Smooth muscle cell (in vitro differentiated cells): ENCODE results near the gene RAB28. TPM values are rescaled to one million over a fixed set of nuclear protein-coding genes. Genes with fewer than 3 reads are reported as not detected.

Source experiments
- DNase-seq: peaks from one replicate; lab custom pipeline; 2025; ENCODE audit not compliant: unreplicated experiment; lab: John Stamatoyannopoulos, UW
- H2AFZ ChIP-seq: fragments of 200-600 bp; sonication (generic); 2 replicates; pipeline ENCODE4 v1.6.0; 2016; ENCODE audit warnings: antibody characterized with exemption, low read depth, mild to moderate bottlenecking
- H3F3A ChIP-seq: fragments of 200-600 bp; sonication (generic); 2 replicates; pipeline ENCODE4 v1.6.0; 2017; ENCODE audit warnings: antibody characterized with exemption, low read depth
- H3K27ac ChIP-seq: fragments of 200-600 bp; sonication (generic); 2 replicates; pipeline ENCODE4 v1.5.1; 2016; ENCODE audit warnings: low read depth, mild to moderate bottlenecking
- H3K27me3 ChIP-seq: fragments of 200-600 bp; sonication (generic); 2 replicates; pipeline ENCODE4 v1.6.1; 2016; ENCODE audit warnings: low read depth, mild to moderate bottlenecking
- H3K36me3 ChIP-seq: fragments of 200-600 bp; sonication (generic); 2 replicates; pipeline ENCODE4 v1.5.1; 2016; ENCODE audit warnings: low read depth
- H3K4me1 ChIP-seq: fragments of 200-600 bp; sonication (generic); 2 replicates; pipeline ENCODE4 v1.5.1; 2016; ENCODE audit warnings: low read depth
- H3K4me2 ChIP-seq: fragments of 200-600 bp; sonication (generic); 2 replicates; pipeline ENCODE4 v1.6.0; 2016; ENCODE audit warnings: mild to moderate bottlenecking
- H3K4me3 ChIP-seq: fragments of 200-600 bp; sonication (generic); 2 replicates; pipeline ENCODE4 v1.5.1; 2016; ENCODE audit warnings: mild to moderate bottlenecking
- H3K79me2 ChIP-seq: fragments of 200-600 bp; sonication (generic); 2 replicates; pipeline ENCODE4 v1.6.0; 2016; ENCODE audit warnings: low read depth, mild to moderate bottlenecking
- H3K9ac ChIP-seq: fragments of 200-600 bp; sonication (generic); 2 replicates; pipeline ENCODE4 v1.6.0; 2016; ENCODE audit warnings: low read depth
- H3K9me3 ChIP-seq: fragments of 200-600 bp; sonication (generic); replicated peaks from 2 replicates; pipeline ENCODE4 v1.5.1; 2016; ENCODE audit warnings: low read depth
- H4K20me1 ChIP-seq: fragments of 200-600 bp; sonication (generic); 2 replicates; pipeline ENCODE4 v1.6.0; 2016; ENCODE audit warnings: low read depth
- CTCF ChIP-seq: fragments of 200-600 bp; sonication (generic); IDR thresholded peaks from 2 replicates; pipeline ENCODE4 v1.5.1; 2017; ENCODE audit warnings: borderline replicate concordance, mild to moderate bottlenecking, antibody characterized with exemption; ENCODE audit not compliant: insufficient read depth, poor library complexity, severe bottlenecking
- WGBS: methylation state at CpG from one replicate; pipeline ENCODE4 v1.1.7; 2016; ENCODE audit warnings: low lambda C conversion rate; 5-methylcytosine and 5-hydroxymethylcytosine counted together
- polyA plus RNA-seq: library from polyadenylated mRNA; unstranded; fragments of >200 nt; fragmentation: Nextera tagmentation; extraction: Ambion mirVana; gene quantifications from 2 replicates; pipeline ENCODE4 v1.2.1, GENCODE V29; 2016
- total RNA-seq: library from RNA; depleted of rRNA; stranded (reverse); fragments of >200 nt; gene quantifications from 2 replicates; pipeline ENCODE4 v1.2.3, GENCODE V29; 2014

RAB28 gene
- total and polyA plus RNA-seq, 2 experiments from 2014 or later: 32.8 to 40.7 TPM

DNA sequence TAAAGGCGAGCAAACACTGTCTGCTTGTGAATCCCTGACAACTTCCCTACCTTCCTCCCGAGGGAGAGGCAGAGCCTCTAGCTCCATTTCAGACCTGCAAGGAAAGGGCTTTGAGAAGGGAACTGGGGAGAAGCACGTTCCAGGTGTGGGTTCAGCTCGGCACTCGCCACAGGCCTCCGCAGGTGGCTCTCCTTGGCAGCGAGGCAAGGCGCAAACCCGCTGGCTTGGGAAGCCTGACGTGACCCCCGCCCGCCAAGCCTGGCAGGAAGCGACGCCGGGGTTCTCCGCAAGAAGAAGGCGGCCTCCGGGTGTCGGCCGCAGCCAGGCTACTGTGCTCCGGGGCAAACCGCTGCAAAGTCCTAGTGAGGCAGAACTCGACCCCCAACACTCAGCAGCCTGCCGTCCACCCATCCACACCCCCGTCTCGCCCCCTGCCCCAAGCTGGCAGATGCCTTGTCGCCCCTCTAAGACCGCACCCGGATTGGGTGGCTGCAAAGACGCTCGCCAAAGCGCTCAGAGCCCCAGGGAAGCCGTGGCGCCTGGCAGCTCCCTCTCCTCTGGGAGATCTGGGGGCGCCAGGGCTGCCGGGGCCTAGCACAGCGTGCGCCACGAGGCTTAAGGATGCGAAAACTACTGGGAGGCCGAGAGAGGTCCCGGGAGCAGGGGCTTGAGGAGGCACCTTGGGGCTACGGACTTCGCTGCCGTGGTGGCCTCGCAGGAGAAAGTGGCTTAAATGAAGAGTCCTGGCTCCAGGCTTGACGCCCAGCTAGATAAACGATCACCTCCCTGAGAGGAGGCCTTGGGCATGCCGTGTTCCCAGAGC, 38.4 kb upstream of the RAB28 start:
- Histone ChIP-seq H2AFZ (no peak overlapping the region), H3K9ac (no peak overlapping the region)

DNA sequence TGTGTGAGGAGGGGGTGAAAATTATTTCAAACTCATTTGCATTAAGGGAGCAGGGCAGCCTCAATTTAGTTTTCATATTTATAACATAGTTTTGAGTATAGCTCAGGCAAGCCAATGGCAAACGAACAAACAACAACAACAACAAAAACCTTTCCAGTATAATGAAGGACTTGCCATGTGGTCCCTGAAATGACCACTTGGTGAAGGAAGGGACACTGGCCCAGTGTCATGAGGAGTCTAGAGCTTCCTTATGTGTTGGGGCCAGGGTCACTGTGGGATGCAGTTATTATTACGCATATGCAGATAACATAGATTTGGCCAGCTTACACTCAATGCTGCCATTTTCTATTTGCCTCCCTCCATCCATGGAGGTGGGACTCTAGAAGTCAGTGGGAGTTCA, 36.9 kb upstream of the RAB28 start:
- Histone ChIP-seq H3K36me3 (no peaks in the 10 kb centered on the region), H3K79me2 (no peaks in the 10 kb centered on the region), H3K27me3 (peaks cover 38% of the 10 kb centered on the region), H3K27ac (no peak overlapping the region), H3K9ac (no peak overlapping the region), H2AFZ (no peak overlapping the region), H3K4me3 (no peak overlapping the region), H3K4me2 (no peak overlapping the region), H3K9me3 (no peaks in the 10 kb centered on the region), H3F3A (no peaks in the 10 kb centered on the region), H3K4me1 (no peaks in the 10 kb centered on the region), H4K20me1 (no peaks in the 10 kb centered on the region)
- WGBS: 93% methylated on average over 2 of the region's 2 CpGs
- DNase-seq: no peak
- no peak for TF ChIP-seq CTCF

More for the DNA sequence above, 38.4 kb upstream of the RAB28 start:
- peak overlapping the region; percentile 68 for H3K4me2 ChIP-seq
- H3F3A ChIP-seq: no peaks in the 10 kb centered on the region
- no peak for TF ChIP-seq CTCF
- H3K9me3 ChIP-seq: no peaks in the 10 kb centered on the region
- peaks cover 52% of the 10 kb centered on the region for H3K27me3 ChIP-seq
- H3K4me1 ChIP-seq: no peaks in the 10 kb centered on the region
- no peaks in the 10 kb centered on the region for H4K20me1 ChIP-seq
- WGBS: 35% methylated on average over 49 of the region's 49 CpGs
- H3K36me3 ChIP-seq: no peaks in the 10 kb centered on the region
- no peaks in the 10 kb centered on the region for H3K79me2 ChIP-seq
- peak overlapping the region; percentile 21 for H3K4me3 ChIP-seq
- no peak overlapping the region for H3K27ac ChIP-seq
- no peak for DNase-seq

- Histone ChIP-seq H3K9me3 (no peaks in the 10 kb centered on the region), H3K36me3 (no peaks in the 10 kb centered on the region), H3K4me1 (no peaks in the 10 kb centered on the region), H3K4me2 (no peak overlapping the region), H3K4me3 (no peak overlapping the region), H3K27ac (no peak overlapping the region), H4K20me1 (no peaks in the 10 kb centered on the region), H3F3A (no peaks in the 10 kb centered on the region), H2AFZ (no peak overlapping the region), H3K27me3 (peaks cover 14% of the 10 kb centered on the region), H3K9ac (no peak overlapping the region), H3K79me2 (no peaks in the 10 kb centered on the region)
- TF ChIP-seq CTCF: no peak
- 74% methylated on average over 3 of the region's 3 CpGs for WGBS
- no peak for DNase-seq
Observed at GRCh38 chr4:13516315-13516860, 32.2 kb upstream of the RAB28 start.

GRCh38 chr4:13515268-13515667, 31.1 kb upstream of the RAB28 start:
- Histone ChIP-seq H3K27ac (no peak overlapping the region), H3K79me2 (no peaks in the 10 kb centered on the region), H3K9ac (no peak overlapping the region), H3F3A (no peaks in the 10 kb centered on the region), H3K9me3 (no peaks in the 10 kb centered on the region), H3K4me2 (no peak overlapping the region), H3K4me3 (no peak overlapping the region), H4K20me1 (no peaks in the 10 kb centered on the region), H3K27me3 (peaks cover 8% of the 10 kb centered on the region), H2AFZ (no peak overlapping the region), H3K4me1 (no peaks in the 10 kb centered on the region), H3K36me3 (no peaks in the 10 kb centered on the region)
- DNase-seq: no peak
- TF ChIP-seq CTCF: no peak
- 39% methylated on average over 5 of the region's 5 CpGs for WGBS
